Kidney (tissue), 14 donors: ENCODE data around the gene HOMER2. TPM values are rescaled to one million over a fixed set of nuclear protein-coding genes. Genes with fewer than 3 reads are reported as not detected.

Source experiments
- DNase-seq, 5 donors: peaks; one replicate each; pipeline ENCODE4 v3.0.0-alpha.2; 2013 to 2020
- FAIRE-seq: peaks from 2 replicates; lab custom pipeline; 2012; peaks lifted over from hg19 to GRCh38; lab: Jason Lieb, UNC
- H3K27ac ChIP-seq, 2 donors: one replicate each; pipeline ENCODE4 v1.7.0; 2013; ENCODE audit warnings: low read depth in 2 of 2, low read length in 2 of 2, inconsistent platforms in 1 of 2
- H3K27me3 ChIP-seq: one replicate; pipeline ENCODE4 v1.7.1; 2013; ENCODE audit warnings: low read length, inconsistent platforms; ENCODE audit not compliant: control insufficient read depth, insufficient read depth
- H3K36me3 ChIP-seq, 3 donors: one replicate each; pipeline versions ENCODE4 v1.7.0 to v1.7.1; 2013; ENCODE audit warnings: low read length in 3 of 3, control low read depth in 1 of 3, inconsistent platforms in 1 of 3; ENCODE audit not compliant: insufficient read depth in 3 of 3, control insufficient read depth in 2 of 3
- H3K4me1 ChIP-seq, 3 donors: one replicate each; pipeline versions ENCODE4 v1.7.0 to v1.7.1; 2013; ENCODE audit warnings: low read length in 3 of 3, inconsistent platforms in 1 of 3, low read depth in 1 of 3; ENCODE audit not compliant: control insufficient read depth in 2 of 3, insufficient read depth in 2 of 3
- H3K4me3 ChIP-seq, 3 donors: one replicate each; pipeline versions ENCODE4 v1.7.0 to v1.8.1; 2013; ENCODE audit warnings: low read length in 3 of 3, control low read depth in 1 of 3, inconsistent platforms in 1 of 3
- H3K9ac ChIP-seq, 3 donors: one replicate each; pipeline versions ENCODE4 v1.7.0 to v1.7.1; 2013; ENCODE audit warnings: low read length in 3 of 3, control low read depth in 1 of 3, inconsistent platforms in 1 of 3
- H3K9me3 ChIP-seq, 3 donors: one replicate each; pipeline versions ENCODE4 v1.7.0 to v1.7.1; 2013; ENCODE audit warnings: low read length in 3 of 3, control low read depth in 1 of 3, inconsistent platforms in 1 of 3; ENCODE audit not compliant: control insufficient read depth in 2 of 3, insufficient read depth in 1 of 3
- CTCF ChIP-seq: IDR thresholded peaks from 3 replicates; pipeline ENCODE4 v1.5.1; 2012; ENCODE audit warnings: mild to moderate bottlenecking, moderate library complexity, borderline replicate concordance; ENCODE audit not compliant: insufficient read depth; ENCODE audit errors: extremely low read depth
- intact Hi-C: fragments of 100-400 bp; cut with DNase I; formaldehyde crosslinking; loops from one replicate; pipeline ENCODE4 v1.11.1; 2022
- polyA plus RNA-seq: library from polyadenylated mRNA; stranded (reverse); fragments of 350-450 nt; fragmentation: Illumina TruSeq; extraction: RNeasy Lipid Tissue Mini Kit (QIAGEN cat#74804); gene quantifications from one replicate; pipeline ENCODE4 v1.2.3, GENCODE V29; 2014; ENCODE audit warnings: low read depth, low replicate concordance; ENCODE audit not compliant: insufficient read depth
- total RNA-seq: library from RNA; stranded (reverse); fragmentation: NEBNext Ultra II Directional; extraction: Animal tissue kit (Norgen Biotek cat#: 25700); gene quantifications from one replicate; pipeline ENCODE4 v1.2.1, GENCODE V29; 2021
- donor health status: control.
- donor health status: control.
- donor health status: control.
- donor health status: control.
- donor health status: control.
- donor health status: DM: yes; HTN: yes; CAD: no.
- donor health status: Normal renal cell carcinoma (clear cell type).

HOMER2 gene
- total and polyA plus RNA-seq, 2 donors from 2014 or later = 4.6 to 35.8 TPM

- Histone ChIP-seq H3K9ac (no peak overlapping the region), H3K9me3 (no peaks in the 10 kb centered on the region), H3K36me3 (peaks cover 6 to 61% (median 48%) of the 10 kb centered on the region in 3 donors), H3K27ac (no peak overlapping the region), H3K27me3 (no peaks in the 10 kb centered on the region), H3K4me1 (no peaks in the 10 kb centered on the region), H3K4me3 (no peak overlapping the region)
- intact Hi-C loops = no loop called here
- DNase-seq (no peak), FAIRE-seq (no peak)
- no peak for TF ChIP-seq CTCF
Measured at GRCh38 chr15:82831894-82832600, 120.5 kb downstream of the HOMER2 start.

GRCh38 chr15:82830427-82831173 lies 121.9 kb downstream of the HOMER2 start:
- FAIRE-seq (no peak), DNase-seq (peak in 2 of 5 donors; percentile 22 to 46)
- TF ChIP-seq CTCF = no peak
- H3K27me3 ChIP-seq = no peaks in the 10 kb centered on the region
- H3K36me3 ChIP-seq = peaks cover 9 to 60% (median 50%) of the 10 kb centered on the region in 3 donors
- H3K27ac ChIP-seq = no peak overlapping the region
- H3K9me3 ChIP-seq = no peaks in the 10 kb centered on the region
- H3K4me3 ChIP-seq = no peak overlapping the region
- no peak overlapping the region for H3K9ac ChIP-seq
- intact Hi-C loops = no loop called here
- no peaks in the 10 kb centered on the region for H3K4me1 ChIP-seq

- no peak for FAIRE-seq
- H3K9ac ChIP-seq = no peak overlapping the region
- H3K27me3 ChIP-seq = no peaks in the 10 kb centered on the region
- H3K4me3 ChIP-seq = no peak overlapping the region
- H3K4me1 ChIP-seq = no peaks in the 10 kb centered on the region
- DNase-seq = no peak
- intact Hi-C loops = no loop called here
- no peak for TF ChIP-seq CTCF
- H3K9me3 ChIP-seq = no peaks in the 10 kb centered on the region
- peaks cover 9 to 65% (median 44%) of the 10 kb centered on the region in 3 donors for H3K36me3 ChIP-seq
- H3K27ac ChIP-seq = no peak overlapping the region
Measured at GRCh38 chr15:82829234-82829633, 123.3 kb downstream of the HOMER2 start.
